ENCODE results near the gene KRTAP4-1.

DNA sequence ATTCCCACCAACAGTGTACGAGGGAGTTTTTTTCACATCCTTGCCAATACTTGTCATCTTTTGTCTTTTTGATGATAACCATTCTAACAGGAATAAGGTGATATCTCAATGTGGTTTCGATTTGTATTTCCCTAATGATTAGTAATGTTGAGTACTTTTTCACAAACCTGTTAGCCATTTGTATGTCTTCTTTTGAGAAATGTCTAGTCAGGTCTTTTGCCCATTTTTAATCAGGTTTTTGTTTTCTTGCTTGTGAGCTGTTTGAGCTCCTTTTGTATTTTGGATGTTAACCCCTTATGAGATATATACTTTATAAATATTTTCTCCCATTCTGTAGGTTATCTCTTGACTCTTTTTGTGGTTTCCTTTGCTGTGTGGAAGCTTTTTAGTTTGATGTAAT is 33.2 kb downstream of the KRTAP4-1 start:
- TF ChIP-seq, protein P1, sequence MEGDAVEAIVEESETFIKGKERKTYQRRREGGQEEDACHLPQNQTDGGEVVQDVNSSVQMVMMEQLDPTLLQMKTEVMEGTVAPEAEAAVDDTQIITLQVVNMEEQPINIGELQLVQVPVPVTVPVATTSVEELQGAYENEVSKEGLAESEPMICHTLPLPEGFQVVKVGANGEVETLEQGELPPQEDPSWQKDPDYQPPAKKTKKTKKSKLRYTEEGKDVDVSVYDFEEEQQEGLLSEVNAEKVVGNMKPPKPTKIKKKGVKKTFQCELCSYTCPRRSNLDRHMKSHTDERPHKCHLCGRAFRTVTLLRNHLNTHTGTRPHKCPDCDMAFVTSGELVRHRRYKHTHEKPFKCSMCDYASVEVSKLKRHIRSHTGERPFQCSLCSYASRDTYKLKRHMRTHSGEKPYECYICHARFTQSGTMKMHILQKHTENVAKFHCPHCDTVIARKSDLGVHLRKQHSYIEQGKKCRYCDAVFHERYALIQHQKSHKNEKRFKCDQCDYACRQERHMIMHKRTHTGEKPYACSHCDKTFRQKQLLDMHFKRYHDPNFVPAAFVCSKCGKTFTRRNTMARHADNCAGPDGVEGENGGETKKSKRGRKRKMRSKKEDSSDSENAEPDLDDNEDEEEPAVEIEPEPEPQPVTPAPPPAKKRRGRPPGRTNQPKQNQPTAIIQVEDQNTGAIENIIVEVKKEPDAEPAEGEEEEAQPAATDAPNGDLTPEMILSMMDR (IDR thresholded peaks at IDR 0.05), result no peak
- TF ChIP-seq POLR2A (IDR thresholded peaks at IDR 0.05), result no peak

Measured in gastroesophageal sphincter (tissue), 3 donors.